GM18511 (cell line): ENCODE results near the gene HAUS3.
"Not testable (repeated sequence)": the region's sequence is repeated elsewhere in the genome, so short reads cannot be mapped to it uniquely, and the experiment has no call there.

ENCODE experiments used
- ATAC-seq: cut with Tn5 transposase; IDR thresholded peaks from one replicate; pipeline ENCODE4 v1.9.1; 2021; ENCODE audit warnings: mild to moderate bottlenecking, moderate library complexity; ENCODE audit not compliant: unreplicated experiment

Gene HAUS3

DNA sequence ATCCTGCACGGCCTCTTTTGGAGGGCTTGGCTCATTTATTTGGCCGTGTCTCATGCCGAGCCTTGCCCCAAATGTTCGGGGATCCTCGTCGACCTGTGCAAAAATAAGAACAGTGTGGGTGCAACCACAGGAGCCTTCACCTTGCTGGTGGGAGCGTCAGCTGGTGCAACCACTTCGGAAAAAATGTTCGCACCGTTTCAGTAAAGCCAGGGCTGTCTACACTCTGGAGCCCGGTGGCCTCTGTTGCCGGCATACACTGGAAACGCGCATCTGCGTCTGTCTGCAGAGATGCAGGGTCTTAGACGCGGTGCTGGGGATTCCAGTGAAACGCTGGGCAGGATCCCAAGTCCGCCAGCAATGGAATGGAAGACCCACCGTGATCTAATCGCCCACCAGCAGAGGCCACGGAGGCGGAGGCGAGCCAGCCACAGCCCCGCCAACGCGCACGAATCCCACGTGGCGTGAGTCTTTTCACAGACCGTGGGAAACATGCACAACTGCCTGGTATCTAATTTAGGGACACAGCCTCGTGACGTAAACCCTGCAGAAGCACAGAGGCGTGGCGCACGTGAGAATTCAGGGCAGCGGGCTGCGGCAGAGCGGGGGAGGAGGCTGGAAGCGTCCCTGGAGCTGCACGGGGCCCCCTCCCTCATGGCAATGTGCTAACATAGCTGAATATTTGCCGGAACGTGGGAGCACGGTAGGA, 33.8 kb upstream of the HAUS3 start:
- ATAC-seq: no peak

DNA sequence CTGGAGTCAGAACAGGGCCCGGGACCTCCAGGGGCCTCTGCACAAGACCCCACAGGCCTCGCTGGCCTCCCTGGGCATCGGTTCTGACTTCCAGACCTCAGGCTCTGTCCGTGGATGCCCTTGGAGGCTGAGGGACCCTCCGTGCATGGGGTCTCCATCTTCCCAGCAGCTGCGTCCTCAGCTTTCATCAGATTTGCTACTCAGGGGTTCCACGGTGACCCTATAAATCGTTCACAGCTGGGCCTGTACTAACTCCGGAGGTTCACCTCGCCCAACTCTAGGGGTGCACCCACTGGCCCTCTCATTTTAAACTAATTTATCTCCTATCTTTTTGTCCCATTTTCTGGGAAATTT, 33.1 kb upstream of the HAUS3 start:
- ATAC-seq: not testable (repeated sequence)

DNA sequence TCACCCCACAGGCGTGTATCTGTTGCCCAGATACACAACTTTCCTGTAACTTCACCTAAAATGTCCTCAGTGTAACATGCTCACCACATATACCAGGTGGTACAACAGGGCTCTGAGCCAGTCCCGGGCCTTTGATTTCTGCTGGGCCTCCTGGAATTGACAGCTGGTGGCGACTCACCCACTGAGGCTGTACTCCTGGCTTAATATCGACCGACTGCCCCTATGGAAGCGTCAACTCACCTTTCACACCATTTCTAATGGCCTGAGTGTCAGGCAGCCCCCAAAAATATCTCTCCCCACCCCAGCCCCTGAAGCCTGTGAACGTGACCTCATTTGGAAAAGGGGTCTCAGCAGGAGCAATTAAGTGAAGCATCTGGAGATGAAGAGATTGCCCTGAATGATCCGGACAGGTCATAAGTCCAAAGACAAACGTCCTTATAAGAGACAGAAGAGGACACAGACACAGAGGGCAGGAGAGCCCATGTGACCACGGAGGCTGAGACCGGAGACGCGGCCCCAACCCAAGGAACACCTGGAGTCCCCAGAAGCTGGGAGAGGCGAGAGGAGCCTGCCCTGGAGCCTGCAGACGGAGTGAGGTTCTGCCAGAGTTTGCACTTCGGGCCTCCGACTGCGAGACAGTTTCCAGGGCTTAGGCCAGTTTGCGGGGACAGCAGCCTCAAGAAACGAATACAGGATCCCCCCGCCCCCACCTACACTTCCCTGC, 32.6 kb upstream of the HAUS3 start:
- ATAC-seq: no peak

- ATAC-seq: no peak
Observed at GRCh38 chr4:2273657-2274319, 31.9 kb upstream of the HAUS3 start.

GRCh38 chr4:2273221-2273620, 31.3 kb upstream of the HAUS3 start:
- ATAC-seq: no peak

GRCh38 chr4:2272828-2273120, 30.9 kb upstream of the HAUS3 start:
- no peak for ATAC-seq

GRCh38 chr4:2272026-2272827, 30.3 kb upstream of the HAUS3 start:
- ATAC-seq: no peak

DNA sequence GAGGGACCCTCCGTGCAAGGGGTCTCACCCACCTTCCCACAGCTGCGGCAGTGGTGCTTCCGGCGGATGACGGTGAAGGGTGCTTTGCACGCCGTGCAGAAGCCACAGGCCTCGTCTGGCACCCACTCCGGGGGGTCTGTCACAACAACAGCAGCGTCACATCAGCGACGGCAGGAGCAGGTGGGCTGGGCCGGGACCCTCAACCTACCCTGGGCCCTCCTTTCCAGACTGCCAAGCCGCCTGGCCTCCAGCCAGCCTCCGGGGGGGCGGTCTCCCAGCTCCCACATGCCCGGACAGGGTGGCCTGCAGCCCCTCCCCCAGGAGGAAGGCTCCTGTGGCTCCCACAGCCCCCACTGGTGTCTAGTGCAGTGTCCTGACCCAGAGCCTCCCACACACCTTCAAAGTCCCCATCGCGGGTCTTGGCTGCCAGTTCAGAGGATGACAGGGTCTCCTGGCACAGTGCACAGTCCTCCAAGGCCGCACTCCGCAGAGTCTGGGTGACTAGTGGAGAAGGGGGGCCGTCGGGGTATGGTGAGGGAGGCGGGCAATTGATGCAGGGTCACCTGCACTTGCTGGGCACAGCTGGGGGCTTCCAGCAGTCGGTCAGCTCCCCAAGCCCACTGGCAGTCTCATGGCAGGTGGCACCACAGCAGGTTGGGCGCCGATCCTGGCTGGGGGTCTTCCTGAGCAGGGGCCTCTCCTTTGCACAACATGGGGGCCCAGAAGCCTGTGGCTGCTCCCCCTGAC, 29.5 kb upstream of the HAUS3 start:
- no peak for ATAC-seq

- ATAC-seq: no peak
Observed at GRCh38 chr4:2270341-2271165, 28.6 kb upstream of the HAUS3 start.

- no peak for ATAC-seq
Observed at GRCh38 chr4:2269618-2270163, 27.8 kb upstream of the HAUS3 start.

GRCh38 chr4:2269206-2269531, 27.2 kb upstream of the HAUS3 start:
- no peak for ATAC-seq

GRCh38 chr4:2268357-2269205, 26.7 kb upstream of the HAUS3 start:
- no peak for ATAC-seq

- no peak for ATAC-seq
Observed at GRCh38 chr4:2267841-2268240, 25.9 kb upstream of the HAUS3 start.

GRCh38 chr4:2267320-2267811, 25.4 kb upstream of the HAUS3 start:
- no peak for ATAC-seq

GRCh38 chr4:2266821-2267220, 24.9 kb upstream of the HAUS3 start:
- ATAC-seq: no peak

DNA sequence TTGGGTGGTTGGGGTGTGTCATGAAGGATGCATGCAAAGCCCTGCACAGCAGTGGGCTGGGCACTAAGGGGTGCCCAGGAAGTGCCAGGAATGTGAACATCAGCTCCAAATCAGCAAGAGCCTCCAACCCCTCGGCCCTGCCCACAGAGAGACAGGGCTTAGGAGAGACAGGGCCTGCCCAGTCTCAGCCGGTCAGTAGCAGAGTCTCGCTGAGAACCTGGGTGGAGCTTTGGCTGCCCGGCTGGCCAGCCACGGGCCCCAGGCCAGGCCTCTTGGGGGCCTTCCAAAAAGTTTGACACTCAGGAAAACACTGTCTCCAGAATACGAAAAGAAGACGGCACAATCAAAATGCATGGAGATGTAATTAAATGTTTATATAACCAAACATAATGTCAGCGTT, 24.3 kb upstream of the HAUS3 start:
- no peak for ATAC-seq

GRCh38 chr4:2265113-2266110, 23.5 kb upstream of the HAUS3 start:
- no peak for ATAC-seq
